ENCODE measurements around the gene CTNNA2.

DNA sequence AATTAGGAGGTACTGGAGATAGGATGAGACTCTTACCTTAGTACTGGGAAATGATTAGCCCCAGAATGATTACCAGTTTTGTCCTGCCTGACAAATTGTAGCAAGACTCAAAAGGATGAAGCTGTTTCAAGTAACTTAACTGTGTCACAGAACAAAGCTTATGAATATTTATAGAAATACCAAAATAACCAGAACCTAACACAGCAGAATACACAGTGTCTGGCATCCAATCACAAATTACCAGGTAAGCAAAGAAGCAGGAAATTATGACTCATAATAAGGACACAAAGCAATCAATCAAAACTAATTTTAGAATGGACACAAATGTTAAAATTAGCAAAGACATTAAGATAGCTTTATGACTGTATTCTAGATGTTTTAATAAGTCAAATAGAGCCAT is 91.9 kb downstream of the CTNNA2 start:
- TF ChIP-seq CTCF (IDR thresholded peaks at IDR 0.05) (no peak), ZFX (IDR thresholded peaks at IDR 0.05; ENCODE audit: borderline replicate concordance) (no peak)

Data from 22Rv1 (cell line).